Prostate gland (tissue), 2 donors: ENCODE data around the gene KCNJ6. TPM values are rescaled to one million over a fixed set of nuclear protein-coding genes. Genes with fewer than 3 reads are reported as not detected.

Source experiments
- DNase-seq: peaks from one replicate; pipeline ENCODE4 v3.0.0-alpha.2; 2019; ENCODE audit warnings: low spot score
- H3K27ac ChIP-seq, 2 donors: fragments of 200-600 bp; sonication (generic); 2 replicates each; pipeline ENCODE4 v1.5.1; 2017 to 2019
- H3K27me3 ChIP-seq: fragments of 200-600 bp; sonication (generic); replicated peaks from 2 replicates; pipeline ENCODE4 v1.5.1; 2019; ENCODE audit not compliant: insufficient read depth
- H3K36me3 ChIP-seq, 2 donors: fragments of 200-600 bp; sonication (generic); 1 replicate in 1 of 2; 2 replicates in 1 of 2; pipeline versions ENCODE4 v1.5.1 to v1.8.1; 2017 to 2019
- H3K4me1 ChIP-seq: fragments of 200-600 bp; sonication (generic); replicated peaks from 2 replicates; pipeline ENCODE4 v1.5.1; 2019
- H3K4me3 ChIP-seq, 2 donors: fragments of 200-600 bp; sonication (generic); 2 replicates each; pipeline ENCODE4 v1.5.1; 2017 to 2019
- H3K9me3 ChIP-seq: fragments of 200-600 bp; sonication (generic); 2 replicates; pipeline ENCODE4 v1.5.1; 2017
- CTCF ChIP-seq, 4 experiments: fragments of 200-600 bp in 2 of 4; fragments of 450-650 bp in 2 of 4; sonication (generic) in 2 of 4; IDR thresholded peaks; 1 replicate in 3 of 4; 2 replicates in 1 of 4; pipeline ENCODE4 v1.5.1; 2016 to 2019; ENCODE audit warnings: antibody characterized with exemption in 4 of 4, mild to moderate bottlenecking in 2 of 4, moderate library complexity in 2 of 4
- POLR2A ChIP-seq: fragments of 450-650 bp; IDR thresholded peaks from one replicate; pipeline ENCODE4 v1.6.1; 2016; ENCODE audit warnings: antibody characterized with exemption, mild to moderate bottlenecking
- POLR2AphosphoS5 ChIP-seq: sonication (generic); formaldehyde crosslinking; IDR thresholded peaks from one replicate; pipeline ENCODE4 v1.6.1; 2017; ENCODE audit warnings: antibody characterized with exemption
- WGBS: methylation state at CpG from one replicate; pipeline ENCODE4 v1.1.5; 2018; 5-methylcytosine and 5-hydroxymethylcytosine counted together
- intact Hi-C: fragments of 100-400 bp; cut with DNase I; formaldehyde crosslinking; loops from one replicate; pipeline ENCODE4 v1.14.2; 2022
- total RNA-seq, 2 donors: library from RNA; depleted of rRNA; stranded (reverse); fragments of >200 nt; gene quantifications; one replicate each; pipeline ENCODE4 v1.1.0, GENCODE V29; 2016

KCNJ6 gene
- total RNA-seq, 2 donors from 2014 or later: 0.23 to 0.36 TPM

- no peaks in the 10 kb centered on the region for H3K27me3 ChIP-seq
- no peak overlapping the region for H3K4me3 ChIP-seq
- DNase-seq: no peak
- H3K9me3 ChIP-seq: no peaks in the 10 kb centered on the region
- H3K4me1 ChIP-seq: no peaks in the 10 kb centered on the region
- WGBS: 75% methylated on average over 6 of the region's 6 CpGs
- no peaks in the 10 kb centered on the region for H3K36me3 ChIP-seq
- TF ChIP-seq POLR2AphosphoS5 (no peak), CTCF (IDR thresholded peaks at IDR 0.05) (no peak), POLR2A (no peak)
- no peak overlapping the region for H3K27ac ChIP-seq
- intact Hi-C loops: no loop called here
Observed at GRCh38 chr21:37615962-37616361, 300.3 kb downstream of the KCNJ6 start.

- no peak for TF ChIP-seq CTCF (IDR thresholded peaks at IDR 0.05)
- no peak for TF ChIP-seq POLR2AphosphoS5
- TF ChIP-seq POLR2A: no peak
- Histone ChIP-seq H3K9me3 (no peaks in the 10 kb centered on the region), H3K27me3 (no peaks in the 10 kb centered on the region), H3K27ac (no peak overlapping the region), H3K4me3 (no peak overlapping the region), H3K36me3 (no peaks in the 10 kb centered on the region), H3K4me1 (no peaks in the 10 kb centered on the region)
- WGBS: 98% methylated on average over 11 of the region's 11 CpGs
- intact Hi-C loops: no loop called here
- DNase-seq: no peak
Observed at GRCh38 chr21:37614351-37614875, 301.8 kb downstream of the KCNJ6 start.

- no peaks in the 10 kb centered on the region for H3K36me3 ChIP-seq
- no peak for DNase-seq
- intact Hi-C loops: no loop called here
- H3K4me3 ChIP-seq: no peak overlapping the region
- no peak overlapping the region for H3K27ac ChIP-seq
- TF ChIP-seq POLR2AphosphoS5: no peak
- TF ChIP-seq CTCF (IDR thresholded peaks at IDR 0.05): no peak
- no peak for TF ChIP-seq POLR2A
- 48% methylated on average over 4 of the region's 4 CpGs for WGBS
- H3K4me1 ChIP-seq: no peaks in the 10 kb centered on the region
- no peaks in the 10 kb centered on the region for H3K27me3 ChIP-seq
- no peaks in the 10 kb centered on the region for H3K9me3 ChIP-seq
Observed at GRCh38 chr21:37607081-37607480, 309.2 kb downstream of the KCNJ6 start.

GRCh38 chr21:37606549-37606948, 309.7 kb downstream of the KCNJ6 start:
- Histone ChIP-seq H3K27me3 (no peaks in the 10 kb centered on the region), H3K36me3 (no peaks in the 10 kb centered on the region), H3K4me3 (no peak overlapping the region), H3K9me3 (no peaks in the 10 kb centered on the region), H3K27ac (no peak overlapping the region), H3K4me1 (no peaks in the 10 kb centered on the region)
- no peak for DNase-seq
- no peak for TF ChIP-seq POLR2A
- no peak for TF ChIP-seq CTCF (IDR thresholded peaks at IDR 0.05)
- no peak for TF ChIP-seq POLR2AphosphoS5
- intact Hi-C loops: no loop called here
- 83% methylated on average over 10 of the region's 10 CpGs for WGBS

- TF ChIP-seq POLR2AphosphoS5: no peak
- no peaks in the 10 kb centered on the region for H3K36me3 ChIP-seq
- no peak for DNase-seq
- H3K27ac ChIP-seq: no peak overlapping the region
- H3K4me1 ChIP-seq: no peaks in the 10 kb centered on the region
- no peaks in the 10 kb centered on the region for H3K27me3 ChIP-seq
- intact Hi-C loops: no loop called here
- no peak overlapping the region for H3K4me3 ChIP-seq
- H3K9me3 ChIP-seq: no peaks in the 10 kb centered on the region
Observed at GRCh38 chr21:37605006-37605405, 311.3 kb downstream of the KCNJ6 start.
